ENCODE results near the gene HPS3. TPM values are rescaled to one million over a fixed set of nuclear protein-coding genes. Genes with fewer than 3 reads are reported as not detected.
A peak's percentile ranks its signal among the peaks of the same experiment; 100 is the strongest.

Gene HPS3
- total RNA-seq, 1 experiment from 2014 or later, result 62.5 TPM

GRCh38 chr3:149134575-149134974, 5.1 kb downstream of the HPS3 start:
- H3K9me2 ChIP-seq (replicated peaks; ENCODE audit: insufficient read depth, low read length), result no peaks in the 10 kb centered on the region
- no peak overlapping the region for H3K9ac ChIP-seq (ENCODE audit: low read length)
- H4K20me1 ChIP-seq (ENCODE audit: insufficient read depth, low read depth, low read length), result no peaks in the 10 kb centered on the region
- peaks cover 95% of the 10 kb centered on the region for H3K79me2 ChIP-seq (ENCODE audit: low read length)
- DNase-seq, result no peak
- H3K27ac ChIP-seq (ENCODE audit: low read length), result no peak overlapping the region
- no peak overlapping the region for H2AFZ ChIP-seq (ENCODE audit: low read length)
- H3K4me3 ChIP-seq (ENCODE audit: low read length), result no peak overlapping the region
- H3K27me3 ChIP-seq (ENCODE audit: low read length), result no peaks in the 10 kb centered on the region
- H3K36me3 ChIP-seq (ENCODE audit: insufficient read depth, low read length), result peaks cover 11% of the 10 kb centered on the region
- H3K4me2 ChIP-seq (ENCODE audit: low read depth, low read length, poor library complexity, severe bottlenecking), result no peak overlapping the region
- peaks cover 44% of the 10 kb centered on the region for H3K4me1 ChIP-seq (ENCODE audit: low read length)
- H3K9me3 ChIP-seq (ENCODE audit: low read length), result no peaks in the 10 kb centered on the region

- Histone ChIP-seq H3K4me1 (ENCODE audit: low read length) (peaks cover 73% of the 10 kb centered on the region), H3K79me2 (ENCODE audit: low read length) (peaks cover 49% of the 10 kb centered on the region), H3K9ac (ENCODE audit: low read length) (no peak overlapping the region), H4K20me1 (ENCODE audit: insufficient read depth, low read depth, low read length) (no peaks in the 10 kb centered on the region), H2AFZ (ENCODE audit: low read length) (no peak overlapping the region), H3K9me3 (ENCODE audit: low read length) (no peaks in the 10 kb centered on the region), H3K4me2 (ENCODE audit: low read depth, low read length, poor library complexity, severe bottlenecking) (no peak overlapping the region), H3K27ac (ENCODE audit: low read length) (no peak overlapping the region), H3K4me3 (ENCODE audit: low read length) (no peak overlapping the region), H3K27me3 (ENCODE audit: low read length) (no peaks in the 10 kb centered on the region), H3K36me3 (ENCODE audit: insufficient read depth, low read length) (peaks cover 42% of the 10 kb centered on the region), H3K9me2 (replicated peaks; ENCODE audit: insufficient read depth, low read length) (no peaks in the 10 kb centered on the region)
- DNase-seq, result no peak
These were observed 13.2 kb downstream of the HPS3 start for GRCh38 chr3:149142682-149143081.

DNA sequence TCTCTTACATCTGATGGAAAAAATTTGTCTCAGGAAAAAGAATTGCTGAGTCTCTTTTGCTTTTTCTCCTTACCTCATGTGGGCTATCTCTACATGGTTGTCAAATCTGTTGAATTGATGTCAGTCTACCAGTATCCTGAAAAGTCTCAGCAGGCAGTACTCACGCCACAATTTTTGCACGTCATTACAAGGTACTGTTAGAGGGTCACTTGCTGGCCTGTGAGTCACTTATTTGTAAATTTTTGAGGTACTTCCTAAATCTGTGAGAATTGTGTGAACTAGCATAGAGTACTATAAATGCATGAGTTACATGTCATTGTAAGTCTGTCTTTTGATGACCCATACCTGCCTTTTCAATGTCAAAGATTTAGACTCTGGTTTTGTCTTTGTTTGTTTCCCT, 15.9 kb downstream of the HPS3 start:
- peak overlapping the region; percentile 61 for H3K4me2 ChIP-seq (ENCODE audit: low read depth, low read length, poor library complexity, severe bottlenecking)

GRCh38 chr3:149145974-149146373, 16.5 kb downstream of the HPS3 start:
- no peaks in the 10 kb centered on the region for H3K9me2 ChIP-seq (replicated peaks; ENCODE audit: insufficient read depth, low read length)
- H3K79me2 ChIP-seq (ENCODE audit: low read length), result peaks cover 21% of the 10 kb centered on the region; the same call in 1 of the 2 replicates
- peak overlapping the region; percentile 33; the same call in 1 of the 2 replicates for H3K9ac ChIP-seq (ENCODE audit: low read length)
- H3K4me1 ChIP-seq (ENCODE audit: low read length), result peaks cover 43% of the 10 kb centered on the region
- H3K4me3 ChIP-seq (ENCODE audit: low read length), result no peak overlapping the region
- peak overlapping the region; percentile 92 for H3K27ac ChIP-seq (ENCODE audit: low read length)
- no peaks in the 10 kb centered on the region for H3K9me3 ChIP-seq (ENCODE audit: low read length)
- peak; percentile 88 for DNase-seq
- peaks cover 40% of the 10 kb centered on the region for H3K36me3 ChIP-seq (ENCODE audit: insufficient read depth, low read length)
- peak overlapping the region; percentile 58; the same call in 1 of the 2 replicates for H2AFZ ChIP-seq (ENCODE audit: low read length)
- H3K4me2 ChIP-seq (ENCODE audit: low read depth, low read length, poor library complexity, severe bottlenecking), result peak overlapping the region; percentile 61
- H4K20me1 ChIP-seq (ENCODE audit: insufficient read depth, low read depth, low read length), result no peaks in the 10 kb centered on the region
- no peaks in the 10 kb centered on the region for H3K27me3 ChIP-seq (ENCODE audit: low read length)

More for the DNA sequence above, 15.9 kb downstream of the HPS3 start:
- Histone ChIP-seq H3K9me3 (ENCODE audit: low read length) (no peaks in the 10 kb centered on the region), H3K36me3 (ENCODE audit: insufficient read depth, low read length) (peaks cover 39% of the 10 kb centered on the region), H4K20me1 (ENCODE audit: insufficient read depth, low read depth, low read length) (no peaks in the 10 kb centered on the region), H3K9me2 (replicated peaks; ENCODE audit: insufficient read depth, low read length) (no peaks in the 10 kb centered on the region), H3K9ac (ENCODE audit: low read length) (peak overlapping the region; percentile 22), H3K4me1 (ENCODE audit: low read length) (peaks cover 47% of the 10 kb centered on the region), H3K27ac (ENCODE audit: low read length) (peak overlapping the region; percentile 92), H3K4me3 (ENCODE audit: low read length) (peak overlapping the region; percentile 49), H3K27me3 (ENCODE audit: low read length) (no peaks in the 10 kb centered on the region), H3K79me2 (ENCODE audit: low read length) (peaks cover 25% of the 10 kb centered on the region), H2AFZ (ENCODE audit: low read length) (0 out of 2 replicates have a peak overlapping the region, but pooled peaks have one; percentile 5)
- peak; percentile 49 for DNase-seq

GRCh38 chr3:149150436-149150835, 21.0 kb downstream of the HPS3 start:
- Histone ChIP-seq H3K9me2 (replicated peaks; ENCODE audit: insufficient read depth, low read length) (no peaks in the 10 kb centered on the region), H3K27ac (ENCODE audit: low read length) (no peak overlapping the region), H3K4me2 (ENCODE audit: low read depth, low read length, poor library complexity, severe bottlenecking) (no peak overlapping the region), H4K20me1 (ENCODE audit: insufficient read depth, low read depth, low read length) (no peaks in the 10 kb centered on the region), H3K9me3 (ENCODE audit: low read length) (no peaks in the 10 kb centered on the region), H3K36me3 (ENCODE audit: insufficient read depth, low read length) (peaks cover 33% of the 10 kb centered on the region; the same call in 1 of the 2 replicates), H2AFZ (ENCODE audit: low read length) (no peak overlapping the region), H3K27me3 (ENCODE audit: low read length) (no peaks in the 10 kb centered on the region), H3K4me1 (ENCODE audit: low read length) (peaks cover 15% of the 10 kb centered on the region), H3K9ac (ENCODE audit: low read length) (no peak overlapping the region), H3K79me2 (ENCODE audit: low read length) (peaks cover 15% of the 10 kb centered on the region; the same call in 1 of the 2 replicates), H3K4me3 (ENCODE audit: low read length) (no peak overlapping the region)
- no peak for DNase-seq

GRCh38 chr3:149151843-149152242, 22.4 kb downstream of the HPS3 start:
- Histone ChIP-seq H3K9me3 (ENCODE audit: low read length) (no peaks in the 10 kb centered on the region), H3K27me3 (ENCODE audit: low read length) (no peaks in the 10 kb centered on the region), H3K9me2 (replicated peaks; ENCODE audit: insufficient read depth, low read length) (no peaks in the 10 kb centered on the region), H3K4me3 (ENCODE audit: low read length) (no peak overlapping the region), H4K20me1 (ENCODE audit: insufficient read depth, low read depth, low read length) (no peaks in the 10 kb centered on the region), H2AFZ (ENCODE audit: low read length) (no peak overlapping the region), H3K9ac (ENCODE audit: low read length) (no peak overlapping the region), H3K36me3 (ENCODE audit: insufficient read depth, low read length) (peaks cover 45% of the 10 kb centered on the region; the same call in 1 of the 2 replicates), H3K27ac (ENCODE audit: low read length) (no peak overlapping the region), H3K79me2 (ENCODE audit: low read length) (peaks cover 10% of the 10 kb centered on the region; the same call in 1 of the 2 replicates), H3K4me2 (ENCODE audit: low read depth, low read length, poor library complexity, severe bottlenecking) (no peak overlapping the region), H3K4me1 (ENCODE audit: low read length) (peaks cover under 1% of the 10 kb centered on the region)
- no peak for DNase-seq

- peaks cover 50% of the 10 kb centered on the region for H3K36me3 ChIP-seq (ENCODE audit: insufficient read depth, low read length)
- H3K79me2 ChIP-seq (ENCODE audit: low read length), result 0 out of 2 replicates have a peak, but pooled peaks cover 6% of the 10 kb centered on the region
- H3K4me1 ChIP-seq (ENCODE audit: low read length), result no peaks in the 10 kb centered on the region
- H3K4me2 ChIP-seq (ENCODE audit: low read depth, low read length, poor library complexity, severe bottlenecking), result no peak overlapping the region
- no peaks in the 10 kb centered on the region for H3K27me3 ChIP-seq (ENCODE audit: low read length)
- H3K9me3 ChIP-seq (ENCODE audit: low read length), result no peaks in the 10 kb centered on the region
- no peak overlapping the region for H3K4me3 ChIP-seq (ENCODE audit: low read length)
- H4K20me1 ChIP-seq (ENCODE audit: insufficient read depth, low read depth, low read length), result no peaks in the 10 kb centered on the region
- H3K9me2 ChIP-seq (replicated peaks; ENCODE audit: insufficient read depth, low read length), result no peaks in the 10 kb centered on the region
- no peak overlapping the region for H3K27ac ChIP-seq (ENCODE audit: low read length)
- no peak overlapping the region for H3K9ac ChIP-seq (ENCODE audit: low read length)
- H2AFZ ChIP-seq (ENCODE audit: low read length), result no peak overlapping the region
- DNase-seq, result no peak
These were observed 23.0 kb downstream of the HPS3 start for GRCh38 chr3:149152420-149152819.

GRCh38 chr3:149153402-149153801, 24.0 kb downstream of the HPS3 start:
- Histone ChIP-seq H2AFZ (ENCODE audit: low read length) (no peak overlapping the region), H3K4me1 (ENCODE audit: low read length) (no peaks in the 10 kb centered on the region), H3K4me2 (ENCODE audit: low read depth, low read length, poor library complexity, severe bottlenecking) (no peak overlapping the region), H3K36me3 (ENCODE audit: insufficient read depth, low read length) (peaks cover 60% of the 10 kb centered on the region), H3K9ac (ENCODE audit: low read length) (no peak overlapping the region), H3K9me3 (ENCODE audit: low read length) (no peaks in the 10 kb centered on the region), H3K4me3 (ENCODE audit: low read length) (no peak overlapping the region), H3K27ac (ENCODE audit: low read length) (no peak overlapping the region), H3K9me2 (replicated peaks; ENCODE audit: insufficient read depth, low read length) (no peaks in the 10 kb centered on the region), H4K20me1 (ENCODE audit: insufficient read depth, low read depth, low read length) (no peaks in the 10 kb centered on the region), H3K27me3 (ENCODE audit: low read length) (no peaks in the 10 kb centered on the region), H3K79me2 (ENCODE audit: low read length) (0 out of 2 replicates have a peak, but pooled peaks cover 4% of the 10 kb centered on the region)
- DNase-seq, result no peak

All from Karpas-422 (cell line).